HG02870 (cell line): ENCODE data around the gene ZCCHC17.

Source experiments
- ATAC-seq: cut with Tn5 transposase; IDR thresholded peaks from one replicate; pipeline ENCODE4 v1.9.1; 2021; ENCODE audit warnings: mild to moderate bottlenecking, moderate library complexity; ENCODE audit not compliant: unreplicated experiment

The ZCCHC17 gene

DNA sequence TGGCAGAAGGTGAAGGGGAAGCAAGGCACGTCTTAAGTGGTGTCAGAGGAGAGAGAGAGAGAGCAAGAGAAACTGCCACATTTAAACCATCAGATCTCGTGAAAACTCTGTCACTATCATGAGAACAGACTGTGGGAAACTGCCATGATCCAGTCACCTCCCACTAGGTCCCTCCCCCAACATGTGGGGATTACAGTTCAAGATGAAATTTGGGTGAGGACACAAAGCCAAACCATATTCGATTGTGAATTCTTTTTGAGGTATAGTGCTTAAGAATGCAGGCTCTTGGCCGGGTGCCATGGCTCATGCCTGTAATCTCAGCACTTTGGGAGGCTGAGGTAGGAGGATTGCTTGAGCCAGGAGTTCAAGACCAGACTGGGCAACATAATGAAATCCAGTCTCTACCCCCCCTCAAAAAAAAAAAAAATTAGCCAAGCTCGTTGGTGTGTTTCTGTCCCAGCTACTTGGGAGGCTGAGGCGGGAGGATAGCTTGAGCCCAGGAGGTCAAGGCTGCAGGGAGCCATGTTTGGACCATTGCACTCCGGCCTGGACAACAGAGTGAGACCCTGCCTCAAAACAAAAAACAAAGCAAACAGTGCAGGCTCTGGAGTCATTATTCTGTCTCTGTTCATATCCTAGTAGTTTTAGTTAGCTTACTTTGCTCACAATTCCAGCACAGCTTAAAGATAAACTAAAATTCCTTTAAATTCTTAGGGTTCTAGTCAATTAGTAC, 6.0 kb downstream of the ZCCHC17 start:
- ATAC-seq: no peak

DNA sequence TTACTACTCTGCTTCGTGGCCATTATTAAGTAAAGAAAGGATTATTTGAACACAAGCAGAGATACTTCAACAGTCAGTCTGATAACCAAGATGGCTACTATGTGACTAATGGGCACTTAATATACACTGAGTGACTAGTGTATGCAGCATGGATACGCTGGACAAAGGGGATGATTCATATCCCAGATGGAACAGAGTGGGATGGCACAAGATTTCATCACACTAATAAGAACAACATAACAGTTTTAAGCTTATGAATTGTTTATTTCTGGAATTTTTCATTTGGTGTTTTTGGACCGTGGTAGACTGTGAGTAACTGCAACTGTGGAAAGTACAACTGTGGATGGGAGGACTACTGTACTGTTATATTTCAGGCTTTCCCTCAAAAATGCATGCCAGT, 9.4 kb downstream of the ZCCHC17 start:
- ATAC-seq: no peak

DNA sequence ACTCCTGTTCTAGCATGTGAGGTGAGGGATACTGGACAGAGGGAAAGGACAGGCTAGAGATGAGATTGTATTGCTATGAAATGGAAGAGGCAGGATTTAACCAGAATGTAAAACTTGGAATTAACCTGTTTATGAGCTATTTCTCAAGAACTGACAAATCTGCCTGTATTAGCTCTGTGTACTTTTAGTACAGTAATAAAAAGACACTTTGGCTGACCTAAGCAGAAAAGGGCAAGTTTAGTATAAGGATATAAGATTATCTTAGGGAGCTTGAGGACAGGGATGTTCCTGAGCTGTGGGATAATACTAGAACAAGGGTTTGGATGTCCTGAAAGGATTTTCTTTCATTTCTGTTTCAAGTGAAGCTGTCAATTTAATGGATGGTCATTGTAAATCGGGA, 11.2 kb downstream of the ZCCHC17 start:
- no peak for ATAC-seq

DNA sequence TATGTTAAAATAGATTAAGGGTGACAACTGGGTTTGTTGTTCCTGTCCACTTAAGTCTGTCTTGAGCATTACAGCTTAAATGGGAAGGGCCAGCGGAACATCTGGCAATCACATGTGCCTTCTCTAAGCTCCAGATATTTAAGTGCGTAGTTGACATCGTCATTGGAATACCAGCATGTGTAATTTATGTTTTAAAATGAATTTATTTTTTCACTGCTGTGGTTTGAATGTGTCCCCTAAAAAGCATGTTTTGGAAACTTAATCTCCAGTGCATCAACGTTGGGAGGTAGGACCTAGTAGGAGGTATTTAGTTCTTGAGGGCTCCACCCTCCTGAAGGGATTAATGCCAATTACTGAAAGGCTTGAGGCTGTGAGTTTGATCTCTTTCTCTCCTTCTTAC, 13.4 kb downstream of the ZCCHC17 start:
- no peak for ATAC-seq

DNA sequence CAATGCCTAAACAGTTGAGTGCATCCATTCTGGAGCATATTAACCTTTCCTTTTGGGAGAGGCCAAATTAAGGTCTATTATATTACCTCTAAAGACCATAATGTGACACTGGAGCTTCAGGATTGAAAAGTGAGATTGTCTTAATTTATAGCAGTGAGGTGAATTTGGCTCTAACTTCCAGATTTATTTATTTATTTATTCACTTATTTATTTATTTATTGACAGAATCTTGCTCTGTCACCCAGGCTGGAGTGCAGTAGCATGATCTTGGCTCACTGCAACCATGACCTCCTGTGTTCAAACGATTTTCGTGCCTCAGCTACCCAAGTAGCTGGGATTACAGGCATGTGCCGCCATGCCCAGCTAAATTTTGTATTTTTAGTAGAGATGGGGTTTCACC, 19.1 kb downstream of the ZCCHC17 start:
- no peak for ATAC-seq

DNA sequence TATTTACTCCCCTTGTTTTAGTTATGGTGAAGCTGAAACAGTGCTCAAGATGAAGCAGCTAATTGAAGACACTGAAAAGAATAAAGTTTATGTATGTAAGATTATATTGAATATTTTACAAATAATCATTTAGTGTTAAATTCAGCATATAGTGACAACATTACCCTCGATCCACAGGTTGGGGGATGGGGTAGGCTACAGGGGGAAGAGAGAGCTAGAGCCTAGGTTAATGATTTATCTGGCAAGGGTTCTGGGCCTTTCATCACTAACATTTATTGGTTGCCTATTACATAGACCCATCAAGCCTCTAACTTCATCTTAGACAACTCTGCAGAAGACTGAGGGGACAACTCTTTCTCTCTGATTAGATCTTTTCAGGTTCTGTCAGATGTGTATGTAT, 21.3 kb downstream of the ZCCHC17 start:
- no peak for ATAC-seq

DNA sequence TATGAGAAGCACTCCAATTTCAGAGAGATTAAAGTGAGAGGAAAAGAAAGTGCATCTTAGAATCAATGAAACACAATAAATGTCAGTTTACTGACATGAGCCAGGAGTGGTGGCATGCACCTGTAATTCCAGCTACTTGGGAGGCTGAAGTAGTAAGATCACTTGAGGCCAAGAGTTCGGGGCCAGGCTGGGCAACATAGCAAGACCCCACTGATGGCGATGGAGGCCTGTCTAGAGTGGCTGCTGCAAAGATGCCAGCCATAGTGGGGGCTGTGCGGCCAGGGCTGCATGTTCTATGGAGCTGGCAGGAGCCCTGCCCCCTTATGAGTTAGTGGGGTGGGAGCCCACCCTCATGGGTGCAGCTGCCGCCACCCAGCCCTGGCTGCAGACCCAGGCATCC, 27.3 kb downstream of the ZCCHC17 start:
- ATAC-seq: no peak

DNA sequence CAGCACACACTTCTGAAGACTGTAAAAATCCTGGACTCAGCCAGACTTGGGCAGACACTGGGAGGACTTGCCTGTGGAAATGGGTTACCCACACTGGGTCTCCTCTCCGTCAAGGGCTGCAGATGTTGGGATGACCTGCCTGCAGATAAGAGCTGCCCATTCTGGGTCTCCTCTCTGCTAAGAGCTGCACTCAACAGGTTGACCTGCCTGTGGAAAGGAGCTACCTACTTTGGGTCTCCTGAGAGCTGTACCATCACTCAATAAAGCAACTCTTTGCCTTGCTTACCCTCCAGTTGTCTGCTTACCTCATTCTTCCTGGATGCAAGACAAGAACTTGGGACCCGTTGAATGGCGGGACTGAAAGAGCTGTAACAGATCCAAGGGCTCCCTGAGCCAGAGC, 28.2 kb downstream of the ZCCHC17 start:
- ATAC-seq: no peak

DNA sequence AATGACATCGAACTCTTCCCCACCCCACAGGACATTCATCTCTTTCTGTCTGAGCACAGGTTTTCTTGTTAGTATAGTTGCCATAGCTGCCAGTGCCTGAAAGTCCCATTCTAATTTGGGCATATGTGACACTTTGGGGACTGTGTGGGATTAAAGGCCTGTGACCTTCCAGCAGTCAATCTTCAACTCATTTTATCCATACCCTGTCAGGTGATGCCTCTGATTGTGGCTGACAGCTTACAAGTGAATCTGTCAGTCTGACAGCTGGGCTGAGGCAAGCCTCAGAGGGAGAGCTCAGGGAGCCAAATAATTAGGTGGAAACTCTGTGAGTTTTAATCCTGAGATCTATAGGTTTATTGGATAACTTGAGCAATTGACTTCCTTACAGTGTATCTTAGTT, 29.6 kb downstream of the ZCCHC17 start:
- no peak for ATAC-seq

DNA sequence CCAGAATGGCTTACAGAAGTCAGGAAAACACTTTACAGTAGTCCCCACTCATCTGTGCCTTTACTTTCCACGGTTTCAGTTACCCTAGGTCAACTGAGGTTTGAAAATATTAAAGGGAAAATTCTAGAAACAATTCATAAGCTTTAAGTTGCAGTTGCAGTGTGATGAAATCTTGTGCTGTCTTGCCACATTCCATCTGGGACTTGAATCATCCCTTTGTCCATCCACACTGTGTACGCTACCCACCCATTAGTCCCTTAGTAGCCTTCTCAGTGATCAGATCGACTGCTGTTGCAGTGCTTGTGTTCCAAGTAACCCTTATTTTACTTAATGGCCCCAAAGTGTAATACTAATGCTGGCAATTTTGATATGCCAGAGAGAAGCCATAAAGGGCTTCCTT, 30.5 kb downstream of the ZCCHC17 start:
- no peak for ATAC-seq

DNA sequence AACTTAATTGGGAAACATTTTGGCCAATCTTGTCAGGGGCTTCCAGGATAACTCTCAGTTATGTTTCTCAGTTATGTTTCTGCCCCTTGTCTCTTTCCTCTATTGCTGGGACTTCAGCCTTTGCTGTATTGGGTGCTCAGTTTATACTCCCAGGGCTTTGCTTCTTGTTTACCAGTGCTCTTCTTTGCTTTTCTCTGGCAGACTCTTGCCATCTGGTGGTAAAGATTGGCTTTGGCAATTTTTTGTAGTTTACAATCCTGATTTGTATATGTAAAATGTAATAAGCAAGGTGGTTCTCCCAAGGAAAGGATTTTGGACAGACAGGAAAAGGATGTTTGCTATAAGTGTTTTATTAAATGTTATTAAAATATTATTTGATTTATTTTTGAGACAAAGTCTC, 38.2 kb downstream of the ZCCHC17 start:
- ATAC-seq: no peak

DNA sequence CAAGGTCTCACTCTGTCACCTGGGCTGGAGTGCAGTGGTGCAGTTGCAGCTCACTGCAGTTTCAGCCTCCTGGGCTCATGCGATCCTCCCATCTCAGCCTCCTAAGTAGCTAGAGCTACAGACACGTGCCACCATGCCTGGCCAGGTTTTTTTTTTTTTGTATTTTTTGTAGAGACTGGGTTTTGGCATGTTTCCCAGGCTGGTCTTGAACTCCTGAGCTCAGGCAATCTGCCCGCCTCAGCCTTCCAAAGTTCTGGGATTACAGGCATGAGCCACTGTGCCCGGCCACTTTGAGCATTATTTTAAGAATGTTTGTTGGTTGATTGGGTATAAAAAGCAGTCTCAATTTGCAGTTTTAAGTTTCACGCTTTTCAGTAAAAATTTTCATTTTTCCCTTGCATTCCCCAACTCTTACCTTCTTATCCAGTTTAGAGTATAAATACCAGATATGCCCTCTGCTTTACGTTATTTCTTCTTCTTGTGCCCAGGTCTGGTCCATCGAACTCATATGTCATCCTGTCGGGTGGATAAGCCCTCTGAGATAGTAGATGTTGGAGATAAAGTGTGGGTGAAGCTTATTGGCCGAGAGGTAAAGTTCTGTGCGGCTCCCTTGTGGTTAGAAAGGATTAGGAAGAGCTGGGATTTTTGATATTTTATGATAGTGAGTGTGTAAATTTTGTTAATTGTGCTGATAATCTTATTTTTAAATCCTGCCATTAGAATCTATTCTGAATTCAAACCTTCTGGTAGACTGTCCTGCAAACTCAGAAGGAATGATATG, 40.0 kb downstream of the ZCCHC17 start:
- ATAC-seq: no peak

DNA sequence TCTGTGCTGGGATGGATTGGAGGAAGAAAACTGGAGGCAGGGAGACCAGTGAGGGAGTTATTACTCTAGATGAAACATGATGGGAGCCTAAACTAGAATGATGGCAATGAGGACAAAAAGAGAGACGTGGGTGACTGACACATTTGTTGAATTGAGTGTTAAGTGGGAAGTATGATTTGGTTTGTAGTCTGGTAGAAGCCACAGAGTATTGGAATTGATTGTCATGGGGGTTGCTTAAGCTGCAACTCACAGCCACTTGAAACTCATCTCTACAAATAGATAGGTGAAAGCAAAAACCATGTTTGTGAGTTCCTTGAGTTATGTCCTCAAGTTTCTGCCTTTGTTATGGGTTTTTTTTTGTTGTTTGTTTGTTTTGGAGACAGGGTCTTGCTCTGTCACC, 47.7 kb downstream of the ZCCHC17 start:
- no peak for ATAC-seq

DNA sequence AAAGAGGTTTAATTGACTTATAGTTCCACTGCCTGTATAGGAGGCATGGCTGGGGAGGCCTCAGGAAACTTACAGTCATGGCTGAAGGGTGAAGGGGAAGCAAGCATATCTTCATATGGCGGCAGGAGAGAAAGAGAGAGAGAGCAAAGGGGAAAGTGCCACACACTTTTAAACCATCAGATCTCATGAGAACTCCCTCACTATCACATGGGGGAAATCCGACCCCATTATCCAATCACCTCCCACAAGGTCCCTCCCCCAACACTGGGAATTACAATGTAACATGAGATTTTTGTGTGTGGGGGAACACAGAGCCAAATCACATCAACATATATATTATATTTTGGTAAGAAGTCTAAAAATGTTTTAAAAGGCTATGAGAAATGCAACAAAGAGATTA, 48.8 kb downstream of the ZCCHC17 start:
- ATAC-seq: no peak

DNA sequence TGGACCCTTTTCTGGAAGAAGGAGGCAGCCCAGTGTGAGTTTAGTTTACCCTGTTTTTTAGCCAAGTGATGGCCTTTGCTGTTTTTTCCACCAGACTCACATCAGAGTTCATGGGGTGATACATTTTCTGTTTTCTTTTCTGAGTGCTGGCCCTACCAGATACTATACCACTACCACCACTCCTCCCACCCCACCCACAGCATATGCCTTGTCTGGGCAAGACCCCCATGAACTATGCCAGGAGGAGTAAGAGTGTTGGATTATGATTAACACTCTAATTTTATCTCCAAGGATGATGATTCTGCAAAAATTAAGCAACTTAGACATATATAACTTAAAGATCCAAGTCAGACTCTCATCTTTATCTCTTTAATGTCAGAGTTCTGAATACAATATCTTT, 50.0 kb downstream of the ZCCHC17 start:
- no peak for ATAC-seq

DNA sequence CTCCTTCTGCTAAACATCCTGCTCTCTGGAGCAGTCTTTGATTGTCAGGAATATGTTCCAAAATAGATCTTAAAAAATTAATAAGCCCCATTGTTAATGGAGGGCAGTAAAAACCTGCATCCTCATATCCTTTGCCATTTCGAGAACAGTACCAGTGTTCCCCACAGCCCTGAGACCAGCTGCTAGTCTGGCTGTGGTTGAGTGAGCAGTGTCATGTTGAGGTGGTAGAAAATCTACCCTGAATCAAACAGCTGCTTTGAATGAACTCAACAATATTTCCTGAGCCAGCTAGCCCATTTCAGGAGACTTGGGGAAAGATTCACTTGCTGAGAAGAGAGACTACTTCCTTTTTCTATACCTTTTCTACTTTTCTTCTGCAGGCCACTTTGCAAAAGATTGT, 51.6 kb downstream of the ZCCHC17 start:
- ATAC-seq: no peak

DNA sequence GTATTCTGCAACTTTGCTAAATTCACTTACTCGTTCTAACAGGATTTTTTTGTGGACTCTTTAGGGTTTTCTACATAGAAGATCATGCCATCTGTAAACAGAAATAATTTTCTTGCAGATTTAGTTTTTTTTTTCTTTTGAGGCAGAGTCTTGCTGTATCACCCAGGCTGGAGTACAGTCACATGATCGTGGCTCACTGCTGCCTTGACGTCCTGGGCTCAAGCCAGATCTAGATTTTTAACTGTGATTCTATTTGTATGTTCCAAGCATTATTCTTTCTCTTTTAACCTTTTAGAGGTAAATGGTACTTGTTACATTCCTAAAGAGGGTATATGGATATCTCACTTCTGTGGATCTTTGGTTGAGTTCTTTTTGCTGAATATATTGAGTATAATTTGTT, 57.5 kb downstream of the ZCCHC17 start:
- ATAC-seq: no peak

DNA sequence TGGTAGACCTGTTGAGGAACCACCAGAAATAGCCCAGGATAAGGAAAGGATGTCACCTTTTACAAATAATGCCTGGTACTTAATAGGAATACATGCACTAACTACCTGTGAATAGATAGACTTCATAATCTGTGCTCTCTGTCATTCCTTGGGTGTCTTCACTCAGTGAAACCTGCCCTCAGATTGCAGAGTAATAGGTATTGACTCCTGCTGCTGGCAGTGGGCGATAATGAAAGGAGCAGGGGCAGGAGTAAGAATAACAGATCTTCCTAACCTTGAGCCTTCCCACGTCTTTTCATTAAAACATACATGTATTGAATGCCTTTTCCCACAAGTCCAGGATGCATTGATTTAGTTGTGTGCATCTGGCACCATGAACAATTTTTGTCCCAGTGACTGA, 59.6 kb downstream of the ZCCHC17 start:
- ATAC-seq: no peak

DNA sequence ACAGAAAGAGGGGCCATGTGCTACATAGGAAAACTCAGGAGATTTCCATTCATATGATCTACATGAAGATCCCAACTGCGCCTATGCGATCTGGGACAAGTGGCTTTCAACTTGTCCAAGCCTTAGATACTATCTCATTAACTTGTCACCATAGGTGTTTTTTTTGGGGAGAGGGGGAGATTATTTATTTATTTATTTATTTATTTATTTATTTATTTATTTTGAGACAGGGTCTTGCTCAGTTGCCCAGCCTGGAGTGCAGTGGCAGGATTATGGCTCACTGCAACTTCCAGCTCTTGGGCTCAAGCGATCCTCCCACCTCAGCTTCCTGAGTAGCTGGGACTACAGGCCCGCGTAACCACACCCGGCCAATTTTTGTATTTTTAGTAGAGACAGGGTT, 64.8 kb downstream of the ZCCHC17 start:
- no peak for ATAC-seq

DNA sequence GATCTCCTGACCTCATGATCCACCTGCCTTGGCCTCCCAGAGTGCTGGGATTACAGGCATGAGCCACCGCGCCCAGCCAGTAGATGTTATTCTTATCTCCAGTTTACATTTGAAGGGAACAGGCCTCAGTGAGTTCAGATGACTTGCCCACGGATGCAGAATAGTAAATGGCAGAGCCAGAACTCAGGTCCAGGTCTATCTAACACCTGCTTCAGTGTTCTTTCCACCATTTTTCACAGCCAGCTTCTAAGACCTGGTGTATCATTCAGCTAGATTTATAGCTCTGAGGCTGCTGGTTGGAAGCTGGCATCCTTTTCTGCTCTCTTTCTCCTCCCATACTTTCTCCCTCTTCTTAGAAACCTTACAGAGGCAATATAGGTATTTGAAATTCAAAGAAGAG, 65.2 kb downstream of the ZCCHC17 start:
- no peak for ATAC-seq

DNA sequence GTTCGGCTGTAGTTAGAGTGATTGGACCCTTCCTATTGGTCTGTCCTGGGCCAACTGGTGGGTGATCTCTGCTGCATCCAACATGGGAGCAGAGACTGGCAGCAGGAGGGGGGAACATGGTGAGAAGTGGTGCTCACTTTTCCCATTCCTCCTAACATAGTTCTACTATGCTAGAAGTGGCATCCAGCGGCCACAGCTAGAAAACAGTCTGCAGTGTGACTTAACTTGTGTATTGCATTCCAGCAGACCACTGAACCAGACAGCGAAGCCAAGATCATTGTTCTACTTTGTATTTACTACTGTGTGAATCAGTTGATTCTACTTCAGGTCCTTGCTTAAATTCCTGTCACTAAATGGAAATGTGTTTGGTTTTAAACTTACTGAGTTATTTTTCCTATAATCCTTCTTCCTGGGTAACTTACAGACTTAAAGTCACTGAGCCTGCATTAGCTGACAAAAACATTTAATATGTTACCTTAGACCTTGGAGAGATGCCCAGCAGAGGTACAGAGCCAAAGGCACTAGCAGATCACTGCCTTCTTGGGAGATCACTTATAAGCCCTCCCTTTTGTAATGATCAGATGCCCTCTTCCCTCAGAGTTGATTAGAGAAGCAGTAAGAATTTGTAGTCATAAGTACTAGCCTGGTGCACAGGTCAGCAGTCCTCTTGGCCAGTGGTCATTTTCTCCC, 67.9 kb downstream of the ZCCHC17 start:
- no peak for ATAC-seq

DNA sequence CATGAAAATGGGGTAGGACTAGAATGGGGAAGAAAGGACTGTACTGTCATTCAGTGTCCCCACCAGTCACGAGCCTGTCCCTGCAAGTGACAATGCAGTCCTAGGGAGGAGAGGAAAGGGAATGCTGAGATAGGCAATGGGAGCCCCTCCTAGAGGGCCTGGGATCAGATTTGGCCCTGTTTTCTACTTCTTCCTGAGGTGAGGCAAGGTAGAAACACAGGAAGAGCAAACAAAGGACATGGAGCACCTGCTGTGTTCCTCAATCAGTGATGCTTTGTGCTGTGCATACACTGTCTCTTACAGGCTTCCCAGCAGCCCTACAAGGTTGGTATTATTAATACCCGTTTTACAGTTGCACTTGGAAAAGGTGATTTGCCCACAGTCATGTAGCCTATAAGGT, 70.0 kb downstream of the ZCCHC17 start:
- ATAC-seq: no peak
